Kidney (tissue), 14 donors: ENCODE measurements around the gene GSK3A. TPM values are rescaled to one million over a fixed set of nuclear protein-coding genes. Genes with fewer than 3 reads are reported as not detected.

Source experiments
- DNase-seq, 5 donors: peaks; one replicate each; pipeline ENCODE4 v3.0.0-alpha.2; 2013 to 2020
- FAIRE-seq: peaks from 2 replicates; lab custom pipeline; 2012; peaks lifted over from hg19 to GRCh38; lab: Jason Lieb, UNC
- H3K27ac ChIP-seq, 2 donors: one replicate each; pipeline ENCODE4 v1.7.0; 2013; ENCODE audit warnings: low read depth in 2 of 2, low read length in 2 of 2, inconsistent platforms in 1 of 2
- H3K27me3 ChIP-seq: one replicate; pipeline ENCODE4 v1.7.1; 2013; ENCODE audit warnings: low read length, inconsistent platforms; ENCODE audit not compliant: control insufficient read depth, insufficient read depth
- H3K36me3 ChIP-seq, 3 donors: one replicate each; pipeline versions ENCODE4 v1.7.0 to v1.7.1; 2013; ENCODE audit warnings: low read length in 3 of 3, control low read depth in 1 of 3, inconsistent platforms in 1 of 3; ENCODE audit not compliant: insufficient read depth in 3 of 3, control insufficient read depth in 2 of 3
- H3K4me1 ChIP-seq, 3 donors: one replicate each; pipeline versions ENCODE4 v1.7.0 to v1.7.1; 2013; ENCODE audit warnings: low read length in 3 of 3, inconsistent platforms in 1 of 3, low read depth in 1 of 3; ENCODE audit not compliant: control insufficient read depth in 2 of 3, insufficient read depth in 2 of 3
- H3K4me3 ChIP-seq, 3 donors: one replicate each; pipeline versions ENCODE4 v1.7.0 to v1.8.1; 2013; ENCODE audit warnings: low read length in 3 of 3, control low read depth in 1 of 3, inconsistent platforms in 1 of 3
- H3K9ac ChIP-seq, 3 donors: one replicate each; pipeline versions ENCODE4 v1.7.0 to v1.7.1; 2013; ENCODE audit warnings: low read length in 3 of 3, control low read depth in 1 of 3, inconsistent platforms in 1 of 3
- H3K9me3 ChIP-seq, 3 donors: one replicate each; pipeline versions ENCODE4 v1.7.0 to v1.7.1; 2013; ENCODE audit warnings: low read length in 3 of 3, control low read depth in 1 of 3, inconsistent platforms in 1 of 3; ENCODE audit not compliant: control insufficient read depth in 2 of 3, insufficient read depth in 1 of 3
- CTCF ChIP-seq: IDR thresholded peaks from 3 replicates; pipeline ENCODE4 v1.5.1; 2012; ENCODE audit warnings: mild to moderate bottlenecking, moderate library complexity, borderline replicate concordance; ENCODE audit not compliant: insufficient read depth; ENCODE audit errors: extremely low read depth
- intact Hi-C: fragments of 100-400 bp; cut with DNase I; formaldehyde crosslinking; loops from one replicate; pipeline ENCODE4 v1.11.1; 2022
- polyA plus RNA-seq: library from polyadenylated mRNA; stranded (reverse); fragments of 350-450 nt; fragmentation: Illumina TruSeq; extraction: RNeasy Lipid Tissue Mini Kit (QIAGEN cat#74804); gene quantifications from one replicate; pipeline ENCODE4 v1.2.3, GENCODE V29; 2014; ENCODE audit warnings: low read depth, low replicate concordance; ENCODE audit not compliant: insufficient read depth
- total RNA-seq: library from RNA; stranded (reverse); fragmentation: NEBNext Ultra II Directional; extraction: Animal tissue kit (Norgen Biotek cat#: 25700); gene quantifications from one replicate; pipeline ENCODE4 v1.2.1, GENCODE V29; 2021
- donor health status: control.
- donor health status: control.
- donor health status: control.
- donor health status: control.
- donor health status: control.
- donor health status: DM: yes; HTN: yes; CAD: no.
- donor health status: Normal renal cell carcinoma (clear cell type).

GSK3A gene
- total and polyA plus RNA-seq, 2 donors from 2014 or later: 39.2 to 57.3 TPM

- Histone ChIP-seq H3K4me1 (peaks cover 10 to 50% (median 47%) of the 10 kb centered on the region in 3 donors), H3K9me3 (no peaks in the 10 kb centered on the region), H3K36me3 (peaks cover 0 to 12% (median 10%) of the 10 kb centered on the region in 3 donors), H3K27me3 (no peaks in the 10 kb centered on the region), H3K27ac (peak overlapping the region; percentile 95 to 96), H3K4me3 (peak overlapping the region; percentile 62 to 85 (median 73)), H3K9ac (peak overlapping the region; percentile 44 to 79 (median 59))
- no peak for TF ChIP-seq CTCF
- intact Hi-C loops: no loop called here
- FAIRE-seq (no peak), DNase-seq (peak; percentile 97 to 99 (median 98))
Measured at GRCh38 chr19:42283188-42284065, 41.0 kb upstream of the GSK3A start.

GRCh38 chr19:42282819-42283187 is 40.4 kb upstream of the GSK3A start:
- Histone ChIP-seq H3K4me3 (peak overlapping the region in 2 of 3 donors; percentile 73 to 85), H3K4me1 (peaks cover 10 to 52% (median 50%) of the 10 kb centered on the region in 3 donors), H3K27ac (peak overlapping the region; percentile 95 to 96), H3K9me3 (no peaks in the 10 kb centered on the region), H3K36me3 (peaks cover 0 to 7% (median 6%) of the 10 kb centered on the region in 3 donors), H3K9ac (peak overlapping the region in 2 of 3 donors; percentile 44 to 79), H3K27me3 (no peaks in the 10 kb centered on the region)
- no peak for TF ChIP-seq CTCF
- intact Hi-C loops: no loop called here
- FAIRE-seq: no peak
- peak in 1 of 5 donors; percentile 68 for DNase-seq

GRCh38 chr19:42281827-42282762 is 39.7 kb upstream of the GSK3A start:
- H3K36me3 ChIP-seq: peaks cover 0 to under 1% (median 0%) of the 10 kb centered on the region in 3 donors
- peak overlapping the region; percentile 89 to 95 for H3K27ac ChIP-seq
- H3K9ac ChIP-seq: no peak overlapping the region
- FAIRE-seq: no peak
- peak in 4 of 5 donors; percentile 32 to 77 (median 58) for DNase-seq
- no peaks in the 10 kb centered on the region for H3K27me3 ChIP-seq
- H3K9me3 ChIP-seq: no peaks in the 10 kb centered on the region
- intact Hi-C loops: no loop called here
- TF ChIP-seq CTCF: no peak
- peaks cover 10 to 56% (median 55%) of the 10 kb centered on the region in 3 donors for H3K4me1 ChIP-seq
- H3K4me3 ChIP-seq: peak overlapping the region in 1 of 3 donors; percentile 44
